Left ventricle myocardium inferior (tissue), 1 donor: Measurements from ENCODE around the gene PLPP6. TPM values are rescaled to one million over a fixed set of nuclear protein-coding genes. Genes with fewer than 3 reads are reported as not detected.

Experiments used
- DNase-seq: peaks from one replicate; pipeline ENCODE4 v3.0.0-alpha.2; 2020
- H3K27ac ChIP-seq: fragments of 200-600 bp; replicated peaks from 2 replicates; pipeline ENCODE4 v1.8.0; 2021
- H3K27me3 ChIP-seq: fragments of 200-600 bp; 2 replicates; pipeline ENCODE4 v1.8.0; 2021; ENCODE audit warnings: low read depth
- H3K36me3 ChIP-seq: fragments of 200-600 bp; 2 replicates; pipeline ENCODE4 v1.8.0; 2021
- H3K4me1 ChIP-seq: fragments of 200-600 bp; 2 replicates; pipeline ENCODE4 v1.8.0; 2021
- H3K4me3 ChIP-seq: fragments of 200-600 bp; 2 replicates; pipeline ENCODE4 v1.8.0; 2021; ENCODE audit warnings: mild to moderate bottlenecking, moderate library complexity
- H3K9me3 ChIP-seq: fragments of 200-600 bp; replicated peaks from 2 replicates; pipeline ENCODE4 v1.8.0; 2021
- intact Hi-C: fragments of 100-400 bp; cut with micrococcal nuclease; formaldehyde crosslinking; loops from one replicate; pipeline ENCODE4 v1.11.0; 2022
- long read RNA-seq: library from polyadenylated mRNA; unstranded; transcript quantifications from one replicate; pipeline ENCODE4 v2.0.0, GENCODE V29; 2021
- total RNA-seq: library from RNA; stranded (reverse); fragmentation: NEBNext Ultra II Directional; extraction: Animal tissue kit (Norgen Biotek cat#: 25700); gene quantifications from one replicate; pipeline ENCODE4 v1.2.1, GENCODE V29; 2021
- TF ChIP-seq, protein P1 (sequence below): fragments of 200-600 bp; IDR thresholded peaks from 2 replicates; pipeline ENCODE4 v1.8.0; 2021; ENCODE audit warnings: antibody characterized with exemption, mild to moderate bottlenecking, borderline replicate concordance
- donor health status: DM: no; HTN: yes; CAD: no; lungs with severe emphysema.

Gene PLPP6
- 2.1 TPM for total RNA-seq
- long read RNA-seq, transcript PLPP6-201 (1 exons, 2,944 nt) = major isoform, 7 of 7 reads
- long read RNA-seq, partial matches to known transcripts = 0 of 7 reads
- long read RNA-seq, other reads (novel, unspliced or antisense) = 0 of 7 reads

DNA sequence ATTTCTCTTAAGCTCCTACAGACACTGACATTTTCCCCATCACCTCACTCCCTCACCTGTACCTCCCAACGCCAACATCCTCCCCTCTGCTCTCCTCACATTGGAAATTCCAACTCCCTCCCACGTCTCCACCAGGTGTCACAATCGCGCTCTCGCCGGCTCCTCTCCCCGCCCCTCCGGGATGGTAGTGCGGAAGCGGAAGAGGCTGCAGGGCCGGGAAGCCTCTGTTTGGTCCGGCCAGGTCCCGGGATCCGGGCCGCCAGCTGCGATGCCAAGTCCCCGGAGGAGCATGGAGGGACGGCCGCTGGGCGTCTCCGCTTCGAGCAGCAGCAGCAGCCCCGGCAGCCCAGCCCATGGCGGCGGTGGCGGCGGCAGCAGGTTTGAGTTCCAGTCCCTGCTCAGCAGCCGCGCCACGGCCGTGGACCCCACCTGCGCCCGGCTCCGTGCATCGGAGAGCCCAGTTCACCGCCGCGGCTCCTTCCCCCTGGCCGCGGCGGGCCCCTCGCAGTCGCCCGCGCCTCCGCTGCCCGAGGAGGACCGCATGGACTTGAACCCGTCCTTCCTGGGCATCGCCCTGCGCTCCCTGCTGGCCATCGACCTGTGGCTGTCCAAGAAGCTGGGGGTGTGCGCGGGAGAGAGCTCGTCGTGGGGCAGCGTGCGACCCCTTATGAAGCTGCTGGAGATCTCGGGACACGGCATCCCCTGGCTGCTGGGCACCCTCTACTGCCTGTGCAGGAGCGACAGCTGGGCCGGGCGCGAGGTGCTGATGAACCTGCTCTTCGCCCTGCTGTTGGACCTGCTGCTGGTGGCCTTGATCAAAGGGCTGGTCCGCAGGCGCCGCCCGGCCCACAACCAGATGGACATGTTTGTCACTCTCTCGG, at the start of gene PLPP6:
TSS of gene PLPP6 (plus strand) at position 187 of the 881 bp plus-strand sequence. CDS start at position 269, 82 bp downstream.
- no peaks in the 10 kb centered on the region for H3K27me3 ChIP-seq
- no peaks in the 10 kb centered on the region for H3K36me3 ChIP-seq
- TF ChIP-seq, protein P1, sequence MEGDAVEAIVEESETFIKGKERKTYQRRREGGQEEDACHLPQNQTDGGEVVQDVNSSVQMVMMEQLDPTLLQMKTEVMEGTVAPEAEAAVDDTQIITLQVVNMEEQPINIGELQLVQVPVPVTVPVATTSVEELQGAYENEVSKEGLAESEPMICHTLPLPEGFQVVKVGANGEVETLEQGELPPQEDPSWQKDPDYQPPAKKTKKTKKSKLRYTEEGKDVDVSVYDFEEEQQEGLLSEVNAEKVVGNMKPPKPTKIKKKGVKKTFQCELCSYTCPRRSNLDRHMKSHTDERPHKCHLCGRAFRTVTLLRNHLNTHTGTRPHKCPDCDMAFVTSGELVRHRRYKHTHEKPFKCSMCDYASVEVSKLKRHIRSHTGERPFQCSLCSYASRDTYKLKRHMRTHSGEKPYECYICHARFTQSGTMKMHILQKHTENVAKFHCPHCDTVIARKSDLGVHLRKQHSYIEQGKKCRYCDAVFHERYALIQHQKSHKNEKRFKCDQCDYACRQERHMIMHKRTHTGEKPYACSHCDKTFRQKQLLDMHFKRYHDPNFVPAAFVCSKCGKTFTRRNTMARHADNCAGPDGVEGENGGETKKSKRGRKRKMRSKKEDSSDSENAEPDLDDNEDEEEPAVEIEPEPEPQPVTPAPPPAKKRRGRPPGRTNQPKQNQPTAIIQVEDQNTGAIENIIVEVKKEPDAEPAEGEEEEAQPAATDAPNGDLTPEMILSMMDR = peak; percentile 66
- peak within 1 kb of the TSS; percentile 90 for H3K4me3 ChIP-seq
- no peaks in the 10 kb centered on the region for H3K9me3 ChIP-seq
- H3K4me1 ChIP-seq = peaks cover 55% of the 10 kb centered on the region
- H3K27ac ChIP-seq = peak within 1 kb of the TSS; percentile 85
- intact Hi-C loops = no loop called here
- peak; percentile 85 for DNase-seq

DNA sequence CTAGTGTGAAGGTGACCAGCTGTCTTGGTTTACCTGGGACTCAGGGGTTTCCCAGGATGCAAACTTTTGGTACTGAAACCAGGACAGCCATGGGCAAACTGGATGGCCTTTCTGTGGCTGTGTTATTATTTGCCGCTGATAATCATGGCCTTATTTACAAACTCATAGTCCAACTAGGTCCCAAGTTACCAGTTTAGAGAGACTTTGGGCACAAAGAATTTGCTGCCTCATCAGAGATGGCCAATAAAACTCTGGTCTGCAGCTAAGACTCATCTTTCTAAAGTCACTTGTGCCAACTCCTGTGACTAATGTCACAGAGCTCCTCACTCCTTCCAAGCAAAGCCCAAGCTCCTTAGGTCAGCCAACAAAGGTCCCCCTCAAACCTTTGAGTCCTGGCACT, 47.5 kb upstream of the PLPP6 start:
- Histone ChIP-seq H3K27me3 (no peaks in the 10 kb centered on the region), H3K4me3 (no peak overlapping the region), H3K9me3 (no peaks in the 10 kb centered on the region), H3K4me1 (no peaks in the 10 kb centered on the region), H3K36me3 (no peaks in the 10 kb centered on the region), H3K27ac (no peak overlapping the region)
- intact Hi-C loops = no loop called here
- DNase-seq = no peak
- TF ChIP-seq, protein P1 = no peak

DNA sequence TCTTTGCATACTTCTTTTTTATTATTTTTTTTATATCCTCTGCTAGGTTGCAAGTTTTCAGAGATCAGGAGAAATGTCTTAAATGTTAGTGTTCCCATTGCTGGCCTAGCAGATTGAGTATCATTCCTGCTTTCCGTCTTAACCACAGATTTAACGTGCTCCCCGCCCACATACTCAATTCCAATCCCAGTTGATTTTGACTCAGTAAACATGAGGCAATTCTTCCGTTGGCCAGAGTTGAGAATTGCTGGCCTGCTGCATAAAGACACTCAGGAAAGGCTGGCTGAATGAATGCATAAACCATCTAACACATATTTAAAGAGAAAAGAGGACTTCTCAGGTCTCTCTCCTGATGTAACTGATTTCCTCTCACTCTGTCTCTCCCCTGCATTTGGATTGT, 46.8 kb upstream of the PLPP6 start:
- no peak overlapping the region for H3K4me3 ChIP-seq
- no peaks in the 10 kb centered on the region for H3K36me3 ChIP-seq
- no peaks in the 10 kb centered on the region for H3K4me1 ChIP-seq
- TF ChIP-seq, protein P1 = no peak
- H3K9me3 ChIP-seq = no peaks in the 10 kb centered on the region
- intact Hi-C loops = no loop called here
- no peak overlapping the region for H3K27ac ChIP-seq
- no peak for DNase-seq
- H3K27me3 ChIP-seq = no peaks in the 10 kb centered on the region

GRCh38 chr9:4615778-4616177, 46.3 kb upstream of the PLPP6 start:
- H3K27ac ChIP-seq = no peak overlapping the region
- TF ChIP-seq, protein P1 = no peak
- DNase-seq = no peak
- no peaks in the 10 kb centered on the region for H3K4me1 ChIP-seq
- no peak overlapping the region for H3K4me3 ChIP-seq
- H3K27me3 ChIP-seq = no peaks in the 10 kb centered on the region
- intact Hi-C loops = no loop called here
- H3K36me3 ChIP-seq = no peaks in the 10 kb centered on the region
- no peaks in the 10 kb centered on the region for H3K9me3 ChIP-seq

- Histone ChIP-seq H3K4me1 (no peaks in the 10 kb centered on the region), H3K27ac (no peak overlapping the region), H3K4me3 (no peak overlapping the region), H3K36me3 (peaks cover 8% of the 10 kb centered on the region), H3K9me3 (no peaks in the 10 kb centered on the region), H3K27me3 (no peaks in the 10 kb centered on the region)
- intact Hi-C loops = no loop called here
- no peak for DNase-seq
- TF ChIP-seq, protein P1 = no peak
Measured at GRCh38 chr9:4617752-4618151, 44.3 kb upstream of the PLPP6 start.
